HG02884 (cell line): ENCODE results near the gene KNCN.

Source experiments
- ATAC-seq: cut with Tn5 transposase; IDR thresholded peaks from one replicate; pipeline ENCODE4 v1.9.1; 2021; ENCODE audit warnings: mild to moderate bottlenecking, moderate library complexity; ENCODE audit not compliant: unreplicated experiment

Gene KNCN

GRCh38 chr1:46508757-46509156 is 42.7 kb downstream of the KNCN start:
- ATAC-seq: no peak

- no peak for ATAC-seq
Measured at GRCh38 chr1:46506470-46507219, 44.8 kb downstream of the KNCN start.

GRCh38 chr1:46503421-46503820 is 48.0 kb downstream of the KNCN start:
- ATAC-seq: no peak

- ATAC-seq: no peak
Measured at GRCh38 chr1:46501528-46501927, 49.9 kb downstream of the KNCN start.

GRCh38 chr1:46497665-46498064 is 53.8 kb downstream of the KNCN start:
- ATAC-seq: no peak

- no peak for ATAC-seq
Measured at GRCh38 chr1:46497020-46497419, 54.4 kb downstream of the KNCN start.

GRCh38 chr1:46496505-46496904 is 54.9 kb downstream of the KNCN start:
- ATAC-seq: no peak

GRCh38 chr1:46495778-46496177 is 55.7 kb downstream of the KNCN start:
- ATAC-seq: no peak
